Central memory CD4-positive, alpha-beta T cell (primary cell): ENCODE data around the gene ACADVL.

Experiments
- DNase-seq: peaks from one replicate; pipeline ENCODE4 v3.0.0; 2022

ACADVL gene

DNA sequence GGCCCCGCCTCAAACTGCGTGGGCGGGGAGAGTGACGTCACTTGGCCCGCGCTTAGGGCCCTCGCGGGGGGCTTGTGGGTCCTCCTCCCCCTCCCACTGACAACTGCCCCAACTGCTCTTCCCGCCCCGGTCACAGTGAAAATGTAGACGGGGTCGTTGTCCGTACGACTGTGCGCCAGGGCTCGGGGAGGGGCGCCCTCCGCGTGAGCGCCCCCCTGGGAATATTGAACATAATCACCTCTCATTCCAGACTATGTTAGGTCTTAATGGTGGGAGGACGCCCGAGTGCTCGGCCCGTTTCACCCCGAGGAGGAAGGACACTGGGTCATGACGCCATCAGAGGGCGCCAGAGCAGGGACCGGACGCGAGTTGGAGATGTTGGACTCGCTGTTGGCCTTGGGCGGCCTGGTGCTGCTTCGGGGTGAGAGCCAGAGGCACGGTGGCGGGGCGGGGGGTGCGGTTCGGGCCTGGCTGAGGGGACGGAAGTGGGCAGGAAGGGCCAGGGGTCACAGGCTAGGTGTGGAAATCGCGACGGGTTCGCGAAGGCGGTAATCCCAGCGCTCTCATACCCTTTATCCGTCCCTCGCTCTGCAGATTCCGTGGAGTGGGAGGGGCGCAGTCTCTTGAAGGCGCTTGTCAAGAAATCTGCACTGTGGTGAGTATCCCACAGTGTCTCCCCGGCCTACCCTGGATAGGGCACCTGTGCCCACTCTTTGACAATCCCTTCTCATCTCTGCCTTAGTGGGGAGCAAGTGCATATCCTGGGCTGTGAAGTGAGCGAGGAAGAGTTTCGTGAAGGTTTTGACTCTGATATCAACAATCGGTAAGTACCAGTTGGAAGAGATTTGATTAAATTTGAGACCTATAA lies 32.7 kb downstream of the ACADVL start, which contains the start of gene ELP5:
Gene ELP5, plus strand, starts transcription at position 40 of the 868 bp plus-strand sequence. Its CDS starts 336 bp downstream, at position 376.
- DNase-seq: peak; percentile 85

GRCh38 chr17:7253082-7253481 lies 33.3 kb downstream of the ACADVL start:
- DNase-seq: no peak

GRCh38 chr17:7254511-7254910 lies 34.8 kb downstream of the ACADVL start:
- DNase-seq: no peak

- DNase-seq: no peak
Observed at GRCh38 chr17:7256766-7257456, 37.2 kb downstream of the ACADVL start.

DNA sequence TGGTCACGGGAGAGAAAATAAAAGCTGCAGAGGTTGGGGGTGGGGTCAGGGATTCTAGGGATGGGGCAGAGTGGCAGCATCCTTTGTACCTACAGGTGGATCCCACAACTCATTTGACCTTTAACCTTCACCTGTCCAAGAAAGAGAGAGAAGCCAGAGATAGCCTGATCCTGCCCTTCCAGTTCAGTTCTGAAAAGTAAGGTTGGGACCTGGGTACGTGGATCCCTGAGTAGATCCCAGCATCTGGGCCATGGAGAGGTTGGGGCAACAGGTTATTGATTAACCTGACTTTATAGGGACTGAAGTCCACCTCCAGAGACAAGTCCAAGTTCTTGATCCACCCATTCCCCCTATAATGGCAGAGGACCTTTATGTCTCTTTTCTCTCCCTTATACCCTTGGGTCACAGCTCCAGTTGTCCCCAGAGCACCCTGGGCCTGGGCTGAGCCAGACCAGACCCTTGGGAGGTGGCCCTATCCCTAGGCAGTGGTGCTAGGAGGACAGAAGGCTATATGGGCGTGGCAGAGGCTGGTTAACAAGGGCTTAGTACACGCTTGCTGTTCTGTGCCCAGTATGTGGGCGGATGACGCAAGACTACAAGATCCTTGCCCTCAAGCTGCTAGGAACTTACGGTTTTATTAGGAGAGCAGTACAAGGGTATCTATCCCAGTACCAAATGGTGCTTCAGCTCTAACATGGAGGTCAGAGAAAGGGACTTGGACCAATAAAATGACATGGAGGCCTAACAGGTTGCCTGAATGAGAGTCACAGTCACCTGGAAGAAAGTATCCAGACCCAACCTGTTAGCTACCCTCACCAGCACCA lies 39.2 kb downstream of the ACADVL start:
- DNase-seq: no peak

- DNase-seq: no peak
Observed at GRCh38 chr17:7259555-7259889, 39.8 kb downstream of the ACADVL start.

GRCh38 chr17:7260151-7260550 lies 40.4 kb downstream of the ACADVL start:
- no peak for DNase-seq

GRCh38 chr17:7260651-7261378 lies 41.1 kb downstream of the ACADVL start:
- DNase-seq: peak; percentile 23

DNA sequence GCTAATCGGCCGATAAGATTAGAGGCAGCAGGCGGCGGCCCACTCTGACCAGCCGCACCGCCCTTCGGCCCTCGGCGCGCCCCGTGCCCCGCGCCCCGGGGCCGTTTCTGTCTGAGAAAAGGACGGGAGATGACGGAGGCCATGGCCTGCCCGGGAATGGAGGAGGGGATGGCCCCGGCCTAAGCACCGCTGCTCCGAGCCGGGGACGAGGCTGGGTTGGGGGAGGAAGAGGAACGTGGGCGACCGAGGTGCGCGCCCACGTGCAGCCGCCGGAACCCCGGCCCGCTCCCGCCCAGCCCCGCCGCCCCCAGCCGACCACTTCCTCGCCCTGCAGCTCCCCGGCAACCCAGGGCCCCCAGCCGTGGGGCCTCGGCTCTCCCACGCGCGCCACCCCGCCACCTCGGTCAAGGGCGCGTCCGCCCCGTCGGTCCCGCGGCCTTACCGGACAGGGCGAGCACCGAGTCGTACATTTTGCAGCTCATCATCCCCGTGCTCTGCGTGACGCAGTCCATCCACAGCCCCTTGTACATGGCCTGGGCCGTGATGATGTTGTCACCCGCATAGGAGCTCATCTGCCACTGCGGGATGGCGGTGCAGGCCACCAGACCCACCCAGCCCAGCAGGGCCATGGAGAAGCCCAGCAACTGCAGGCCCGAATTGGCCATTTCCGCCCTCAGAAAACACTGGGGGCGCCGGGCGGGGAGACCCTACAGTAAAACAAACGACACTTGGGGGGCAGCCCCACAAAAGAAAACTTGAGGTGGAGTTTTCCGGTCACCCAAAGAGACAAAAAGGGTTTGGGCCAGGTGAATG lies 41.8 kb downstream of the ACADVL start:
- DNase-seq: peak; percentile 17

GRCh38 chr17:7262192-7262934 lies 42.6 kb downstream of the ACADVL start, which contains the start of gene CLDN7:
CLDN7 (minus strand) TSS chr17:7262478; CDS start chr17:7262043, 435 bp downstream.
- DNase-seq: no peak

DNA sequence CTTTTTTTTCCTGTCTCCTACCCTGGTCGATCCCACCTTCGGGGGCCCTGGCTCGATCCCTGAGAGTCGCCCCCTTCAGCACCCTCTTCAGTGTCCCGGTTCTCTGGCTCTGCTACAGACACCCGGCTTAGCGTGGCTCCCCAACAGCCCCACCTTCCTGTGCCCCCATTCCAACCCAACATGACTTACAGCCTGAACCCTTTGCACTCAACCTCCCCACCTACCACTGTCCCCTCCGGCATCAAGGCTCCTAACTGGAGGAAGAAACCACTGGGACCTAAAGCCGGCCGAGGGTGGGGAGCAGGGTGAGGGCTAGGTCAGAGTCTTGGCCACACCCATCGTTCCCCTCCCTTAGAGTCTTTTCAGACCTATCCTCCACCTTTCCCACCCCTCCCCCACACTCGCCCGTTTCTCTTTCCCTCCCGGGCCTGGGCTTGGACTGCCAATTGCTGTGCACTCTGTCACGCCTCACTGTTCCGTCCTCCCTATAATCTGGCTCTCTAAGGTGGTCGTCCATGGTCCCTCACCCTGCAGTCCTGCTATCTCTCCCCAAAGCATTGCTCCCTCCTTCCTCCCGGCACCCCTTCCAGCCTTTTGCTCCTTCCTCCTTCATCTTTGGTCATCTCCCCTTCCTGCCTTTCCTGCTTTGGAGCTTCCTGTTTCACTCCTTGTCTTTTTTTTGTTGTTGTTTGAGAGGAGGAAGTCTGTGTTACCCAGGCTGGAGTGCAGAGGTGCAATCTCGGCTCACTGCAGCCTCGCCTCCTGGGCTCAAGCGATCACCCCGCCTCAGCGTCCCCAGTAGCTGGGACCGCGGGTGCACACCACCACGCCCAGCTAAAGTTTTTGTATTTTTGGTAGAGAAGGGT lies 43.4 kb downstream of the ACADVL start:
- DNase-seq: no peak

DNA sequence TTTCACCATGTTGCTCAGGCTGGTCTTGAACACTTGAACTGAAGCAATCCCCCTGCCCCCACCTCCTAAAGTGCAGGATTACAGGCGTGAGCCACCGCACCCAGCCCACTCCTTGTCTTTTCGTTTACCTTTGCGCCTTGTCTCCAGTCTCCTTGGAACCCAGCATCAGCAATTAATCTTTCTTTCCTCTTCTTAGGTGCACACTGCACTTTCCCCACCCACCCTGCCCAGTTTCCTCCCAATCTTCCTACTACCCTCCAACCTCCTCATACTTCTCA lies 44.0 kb downstream of the ACADVL start:
- DNase-seq: no peak

GRCh38 chr17:7266784-7267183 lies 47.0 kb downstream of the ACADVL start:
- no peak for DNase-seq
